MM.1S (cell line): Measurements from ENCODE around the gene NCSTN.

Experiments
- CTCF ChIP-seq: fragments of 300-600 bp; sonication (generic); IDR thresholded peaks from 2 replicates; pipeline ENCODE4 v1.5.1; 2016; ENCODE audit warnings: antibody characterized with exemption, low read length, mixed read lengths
- EZH2 ChIP-seq: fragments of 300-600 bp; sonication (generic); optimal IDR thresholded peaks from 2 replicates; pipeline ENCODE3; 2017; ENCODE audit warnings: low read depth, mild to moderate bottlenecking, antibody characterized with exemption, low read length, mixed read lengths
- EZH2phosphoT487 ChIP-seq: fragments of 300-600 bp; sonication (generic); IDR thresholded peaks from 2 replicates; pipeline ENCODE4 v1.6.1; 2018; ENCODE audit warnings: antibody characterized with exemption, low read length

GRCh38 chr1:160400646-160401486 is 57.7 kb downstream of the NCSTN start:
- TF ChIP-seq CTCF, result no peak
- TF ChIP-seq EZH2phosphoT487, result no peak
- TF ChIP-seq EZH2, result no peak
